Activated CD8-positive, alpha-beta memory T cell treated with anti-CD3 and anti-CD28 coated beads for 36 hours (primary cell): ENCODE data around the gene LMO3. TPM values are rescaled to one million over a fixed set of nuclear protein-coding genes. Genes with fewer than 3 reads are reported as not detected.

Source experiments
- CTCF ChIA-PET: fragments of 350-600 bp; sonication (Branson Sonifier 250); formaldehyde crosslinking; loops from one replicate; lab custom pipeline; 2021; ENCODE audit warnings: antibody characterized with exemption; lab: Charles Lee
- POLR2A ChIA-PET: fragments of 350-600 bp; sonication (Branson Sonifier 250); formaldehyde crosslinking; loops from one replicate; lab custom pipeline; 2021; ENCODE audit warnings: antibody characterized with exemption; lab: Charles Lee
- total RNA-seq, 2 experiments: library from RNA; stranded (reverse); gene quantifications; one replicate each; pipeline ENCODE4 v1.2.3, GENCODE V29; 2021

The LMO3 gene
- total RNA-seq, 2 experiments from 2014 or later, result not detected

- CTCF ChIA-PET, result no interaction called here
Observed at GRCh38 chr12:16603260-16603915, 2.6 kb downstream of the LMO3 start.

GRCh38 chr12:16602412-16602811, 3.5 kb downstream of the LMO3 start:
- CTCF ChIA-PET, result no interaction called here
- POLR2A ChIA-PET, result no interaction called here

More at GRCh38 chr12:16603260-16603915, 2.6 kb downstream of the LMO3 start:
- POLR2A ChIA-PET, result no interaction called here

GRCh38 chr12:16600525-16600924, 5.4 kb downstream of the LMO3 start:
- ChIA-PET CTCF (no interaction called here), POLR2A (no interaction called here)

GRCh38 chr12:16599081-16599480, 6.9 kb downstream of the LMO3 start:
- ChIA-PET POLR2A (no interaction called here), CTCF (no interaction called here)

DNA sequence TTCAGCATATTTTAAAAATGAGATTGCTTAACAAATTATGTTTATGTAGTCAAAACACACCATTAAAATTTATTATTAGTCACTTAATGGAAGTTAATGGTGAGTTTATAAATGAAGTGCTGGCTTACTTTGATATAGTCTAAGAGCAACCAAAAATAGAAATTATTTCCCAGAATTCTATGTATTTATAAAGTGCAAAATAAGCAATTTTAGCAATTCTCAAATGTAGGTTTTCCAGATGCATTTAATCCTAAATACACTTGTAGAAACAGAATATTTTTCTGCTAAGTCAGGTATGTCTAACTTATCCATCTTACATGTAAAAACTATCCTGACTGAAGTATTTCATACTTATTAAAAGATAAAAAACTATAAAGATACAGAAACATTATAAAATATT, 11.2 kb downstream of the LMO3 start:
- POLR2A ChIA-PET, result no interaction called here
- CTCF ChIA-PET, result no interaction called here

DNA sequence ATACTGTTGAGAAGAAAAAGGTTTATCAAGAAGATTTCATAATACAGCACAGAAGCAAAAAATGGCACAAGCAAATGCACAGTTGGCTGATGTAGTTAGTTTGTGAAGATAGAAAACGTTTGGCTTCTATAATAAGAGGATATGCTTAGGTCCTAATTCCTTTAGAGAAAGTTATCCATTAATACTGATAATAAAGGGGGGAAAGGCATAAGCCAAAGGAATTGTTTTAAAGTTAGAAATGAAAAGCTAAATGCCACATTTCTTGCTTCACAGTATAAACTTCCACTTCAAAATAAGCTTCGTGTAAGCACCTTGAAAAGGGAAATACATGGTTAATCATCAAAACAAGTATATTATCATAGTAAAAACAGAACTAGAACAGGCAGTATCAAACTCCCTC, 12.4 kb downstream of the LMO3 start:
- CTCF ChIA-PET, result no interaction called here
- POLR2A ChIA-PET, result no interaction called here

- ChIA-PET POLR2A (no interaction called here), CTCF (no interaction called here)
Observed at GRCh38 chr12:16590645-16591044, 15.3 kb downstream of the LMO3 start.

DNA sequence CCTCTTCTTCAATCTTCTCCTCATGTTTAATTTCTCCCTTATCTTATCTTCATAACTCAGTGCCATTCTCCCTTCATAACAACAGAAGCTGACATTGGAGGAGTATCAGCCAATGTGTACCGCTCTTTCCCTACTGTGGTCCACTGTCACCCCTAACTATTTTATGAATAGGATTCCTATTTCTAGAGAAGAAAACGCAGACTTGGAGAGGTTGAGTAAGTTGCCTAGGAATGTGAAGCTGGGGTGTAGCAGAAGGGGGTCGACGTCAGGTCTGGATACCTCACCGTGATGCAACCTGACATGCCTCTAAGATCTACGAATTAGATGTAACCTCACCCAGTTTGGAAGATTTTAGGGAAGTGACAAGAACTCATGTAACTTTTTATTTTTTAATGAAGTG, 17.1 kb downstream of the LMO3 start:
- ChIA-PET POLR2A (no interaction called here), CTCF (no interaction called here)

DNA sequence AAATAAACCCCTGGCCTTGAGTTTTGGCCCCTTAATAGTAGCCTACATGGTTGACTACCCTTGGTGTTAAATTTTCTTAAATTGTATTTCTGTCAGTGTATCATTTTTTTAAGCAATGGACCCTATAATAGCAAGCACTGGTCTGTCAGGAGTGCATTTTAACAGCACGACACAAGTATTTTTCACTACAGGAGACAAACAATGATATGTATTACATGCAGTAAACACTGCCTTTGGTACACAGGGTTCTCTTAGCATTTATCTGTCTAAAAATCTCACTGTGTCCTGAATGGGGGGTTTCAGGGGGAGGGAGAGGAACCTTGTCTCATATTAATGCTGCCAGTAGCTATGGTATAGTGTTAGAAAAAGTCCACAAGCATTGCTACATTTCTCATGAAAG, 18.4 kb downstream of the LMO3 start:
- CTCF ChIA-PET, result no interaction called here
- POLR2A ChIA-PET, result no interaction called here

DNA sequence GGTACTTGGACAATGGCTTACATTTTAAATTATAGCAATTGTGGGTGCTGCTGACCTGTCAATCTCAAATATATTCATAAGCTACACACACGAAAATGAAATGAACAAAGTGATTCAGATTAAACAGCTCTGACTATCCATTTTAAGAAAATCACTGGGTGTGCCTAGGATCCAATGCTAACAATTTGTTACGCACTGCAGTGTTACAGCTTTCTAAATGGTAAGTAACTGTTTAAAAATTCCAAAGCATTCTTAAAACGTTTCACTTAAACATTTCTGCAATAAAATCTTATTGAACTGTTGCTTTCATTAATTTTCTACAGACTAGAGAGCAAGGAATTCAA, 18.9 kb downstream of the LMO3 start:
- CTCF ChIA-PET, result no interaction called here
- POLR2A ChIA-PET, result no interaction called here

GRCh38 chr12:16586350-16587109, 19.4 kb downstream of the LMO3 start:
- ChIA-PET POLR2A (no interaction called here), CTCF (no interaction called here)

DNA sequence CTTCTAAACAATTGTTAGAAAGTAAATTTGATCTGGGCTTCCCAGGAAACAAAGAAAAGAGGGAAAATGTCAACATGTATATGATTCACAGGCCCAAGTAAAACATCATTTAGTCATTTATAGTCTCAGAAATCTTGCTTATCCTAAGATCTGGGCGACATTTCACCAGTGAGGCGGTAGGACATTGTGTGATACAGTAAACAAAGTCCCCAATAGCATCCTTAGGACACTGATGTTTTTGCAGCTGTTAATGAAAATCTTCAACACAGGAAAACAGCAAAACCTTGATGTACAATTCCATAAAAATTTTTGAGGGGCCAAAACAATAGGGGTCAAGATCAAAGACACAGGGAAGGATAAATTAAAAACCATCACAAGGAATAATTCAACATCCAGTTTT, 20.2 kb downstream of the LMO3 start:
- ChIA-PET CTCF (no interaction called here), POLR2A (no interaction called here)

DNA sequence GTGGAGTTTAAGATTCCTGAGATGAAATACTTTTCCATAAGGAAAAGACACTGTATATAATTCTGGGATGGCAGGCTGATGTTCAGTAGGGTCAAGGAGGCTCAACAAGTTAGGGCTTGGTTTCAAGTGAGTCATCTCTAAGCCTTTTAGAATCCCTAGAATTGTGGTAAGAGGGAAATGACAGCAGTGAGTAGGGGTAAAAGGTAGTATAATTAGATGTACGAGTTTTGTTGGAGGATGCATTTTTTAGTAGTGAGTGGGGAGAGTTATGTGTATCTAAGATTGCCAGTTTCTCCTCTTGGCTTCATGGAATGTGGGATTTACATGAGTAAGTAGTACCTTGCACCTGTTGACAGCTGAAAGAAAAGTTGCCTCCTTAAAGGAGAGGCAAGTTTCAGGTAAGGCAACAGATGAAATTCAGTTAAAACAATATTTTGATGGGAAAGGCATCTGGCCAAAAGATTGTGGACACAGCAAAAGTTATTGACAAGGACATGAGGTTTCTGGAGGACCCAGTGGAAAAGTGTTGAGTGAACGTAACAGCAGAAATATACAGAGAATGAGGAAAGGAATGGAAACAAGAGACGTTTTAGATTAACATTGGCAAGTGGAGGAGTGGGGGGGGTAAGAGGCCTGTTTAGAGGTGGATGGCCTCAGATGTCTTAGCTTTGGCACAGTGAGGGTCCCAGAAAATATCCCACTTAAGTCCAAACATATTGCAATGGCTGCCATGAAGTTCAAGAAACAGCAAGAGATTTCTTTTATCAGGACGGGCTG, 21.8 kb downstream of the LMO3 start:
- ChIA-PET POLR2A (no interaction called here), CTCF (no interaction called here)

- POLR2A ChIA-PET, result no interaction called here
- CTCF ChIA-PET, result no interaction called here
Observed at GRCh38 chr12:16581416-16581815, 24.5 kb downstream of the LMO3 start.

- CTCF ChIA-PET, result no interaction called here
- POLR2A ChIA-PET, result no interaction called here
Observed at GRCh38 chr12:16579041-16579440, 26.9 kb downstream of the LMO3 start.

DNA sequence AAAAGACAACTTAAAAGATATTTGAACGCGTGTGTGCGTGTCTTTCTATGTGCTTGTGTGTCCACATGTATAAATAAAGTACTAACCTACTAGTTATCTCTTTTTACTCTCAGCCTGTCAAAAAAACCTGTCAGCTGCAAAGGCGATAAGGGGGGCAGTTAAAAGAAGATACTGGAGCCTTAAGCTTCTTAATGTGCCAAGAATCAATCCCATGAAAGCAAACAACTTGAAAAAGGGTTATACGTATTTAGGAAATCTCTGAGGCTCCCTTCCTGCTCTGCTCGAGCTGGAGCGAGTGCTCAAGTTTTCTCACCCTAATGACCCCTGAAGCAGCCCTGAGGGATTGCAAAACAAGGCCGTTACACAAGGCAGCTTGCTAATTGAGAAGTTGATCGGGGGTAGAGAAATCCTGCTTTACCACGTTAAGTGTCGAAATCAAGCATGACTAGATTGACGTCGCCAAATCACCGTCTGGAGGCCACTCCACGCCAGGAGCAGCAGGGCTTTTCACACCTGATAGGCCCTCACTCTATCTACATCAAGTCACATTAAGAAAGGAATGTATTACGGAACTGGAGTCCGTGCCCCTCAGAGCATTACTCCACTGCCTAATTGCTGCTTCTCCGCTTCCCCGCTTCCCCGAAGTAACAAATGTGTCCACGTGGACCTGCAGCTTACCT, 32.4 kb downstream of the LMO3 start:
- ChIA-PET CTCF (no interaction called here), POLR2A (no interaction called here)

DNA sequence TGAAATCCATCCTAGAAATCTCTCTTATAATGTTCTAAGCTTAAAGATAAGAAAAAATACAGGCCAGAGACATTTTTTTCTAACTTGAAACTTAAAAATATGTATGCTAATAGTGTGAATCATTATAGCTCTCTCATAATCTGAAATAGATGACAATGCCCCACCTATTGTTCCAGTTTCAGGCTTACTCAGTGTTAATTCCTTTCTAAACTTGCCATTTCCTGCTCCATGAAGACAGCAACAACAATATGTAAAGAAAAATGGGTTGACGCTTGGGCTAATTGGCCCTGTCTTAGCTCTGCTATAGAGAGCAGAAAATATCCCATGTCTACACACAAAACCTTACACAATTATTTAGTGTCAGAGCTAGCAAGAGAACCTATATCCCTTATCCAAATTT, 37.1 kb downstream of the LMO3 start:
- POLR2A ChIA-PET, result no interaction called here
- CTCF ChIA-PET, result no interaction called here

DNA sequence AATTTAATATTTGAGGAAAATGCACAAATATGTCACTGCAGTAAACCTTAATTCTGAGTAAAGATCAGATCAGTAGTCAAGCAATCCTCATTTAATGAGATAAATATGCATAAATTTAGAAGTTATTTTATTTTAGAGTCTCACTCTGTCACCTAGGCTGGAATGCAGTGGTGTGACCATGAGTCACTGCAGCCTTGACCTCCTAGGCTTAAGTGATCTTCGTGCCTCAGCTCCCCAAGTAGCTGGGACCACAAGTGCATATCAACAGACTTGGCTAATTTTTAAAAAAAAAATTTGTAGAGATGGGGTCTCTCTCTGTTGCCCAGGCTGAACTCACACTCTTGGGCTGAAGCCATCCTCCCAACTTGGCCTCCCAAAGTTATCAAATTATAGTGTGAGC, 41.3 kb downstream of the LMO3 start:
- ChIA-PET POLR2A (no interaction called here), CTCF (no interaction called here)

DNA sequence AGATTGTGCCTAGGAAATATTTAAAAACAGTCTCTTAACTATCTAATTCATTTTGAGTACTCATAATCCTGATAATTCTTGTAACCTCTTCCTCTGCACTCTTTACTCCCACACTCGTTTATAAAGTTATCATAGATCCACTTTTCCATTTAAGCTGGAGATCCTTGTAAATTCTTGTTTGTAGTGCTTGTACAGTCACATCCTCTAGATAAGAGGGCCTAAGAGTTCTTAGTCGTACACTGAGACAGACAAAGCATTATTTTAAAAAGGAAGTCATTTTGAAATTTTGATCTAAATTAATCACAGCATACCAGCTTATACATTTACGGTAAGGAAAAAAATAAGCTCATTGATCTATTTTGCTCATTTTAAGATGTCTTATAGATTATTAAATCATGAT, 42.5 kb downstream of the LMO3 start:
- ChIA-PET CTCF (no interaction called here), POLR2A (no interaction called here)

GRCh38 chr12:16562921-16563320, 43.0 kb downstream of the LMO3 start:
- ChIA-PET POLR2A (no interaction called here), CTCF (no interaction called here)
